NOMO-1 treated with DMSO at 0.1 percent for 48 hours (cell line): ENCODE results near the gene CRCP.
"Not testable (repeated sequence)": the region's sequence is repeated elsewhere in the genome, so short reads cannot be mapped to it uniquely, and the experiment has no call there.

Experiments
- DNase-seq: peaks from one replicate; lab custom pipeline; 2025; ENCODE audit not compliant: unreplicated experiment; lab: John Stamatoyannopoulos, UW

The CRCP gene

GRCh38 chr7:66152371-66153191, 37.9 kb downstream of the CRCP start:
- no peak for DNase-seq

GRCh38 chr7:66153691-66154090, 39.0 kb downstream of the CRCP start:
- DNase-seq: no peak

GRCh38 chr7:66156035-66156434, 41.4 kb downstream of the CRCP start:
- not testable (repeated sequence) for DNase-seq

DNA sequence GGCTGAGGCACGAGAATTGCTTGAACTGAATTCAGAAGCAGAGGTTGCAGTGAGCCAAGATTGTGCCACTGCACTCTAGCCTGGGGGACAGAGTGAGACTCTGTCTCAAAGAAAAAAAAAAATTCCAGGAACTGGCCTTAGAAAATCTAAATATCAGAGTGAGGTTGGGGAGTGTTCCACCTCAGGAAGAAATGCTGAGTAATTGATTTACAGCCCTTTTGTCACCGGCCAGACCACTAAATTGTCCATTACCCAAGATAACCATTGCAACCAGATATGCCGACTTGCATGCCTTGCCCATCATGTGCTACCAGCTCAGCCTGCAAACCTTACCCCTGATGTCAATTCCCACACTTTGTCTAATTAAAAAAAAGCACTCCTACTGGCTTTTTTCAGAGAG, 42.4 kb downstream of the CRCP start:
- no peak for DNase-seq

DNA sequence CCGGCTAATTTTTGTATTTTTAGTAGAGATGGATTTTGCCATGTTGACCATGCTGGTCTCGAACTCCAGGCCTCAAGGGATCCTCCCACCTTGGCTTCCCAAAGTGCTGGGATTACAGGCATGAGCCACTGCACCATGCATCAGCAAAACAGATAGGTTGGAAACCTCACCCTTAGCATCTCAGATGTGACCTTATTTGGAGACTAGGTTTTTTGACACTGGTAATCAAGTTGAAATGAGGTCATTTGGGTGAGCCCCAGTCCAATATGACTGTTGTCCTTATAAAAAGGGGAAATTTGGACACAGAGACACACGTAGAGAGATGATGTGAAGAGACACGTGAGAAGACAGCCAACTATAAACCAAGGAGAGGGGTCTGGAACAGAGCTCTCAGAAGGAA, 48.0 kb downstream of the CRCP start:
- DNase-seq: no peak

DNA sequence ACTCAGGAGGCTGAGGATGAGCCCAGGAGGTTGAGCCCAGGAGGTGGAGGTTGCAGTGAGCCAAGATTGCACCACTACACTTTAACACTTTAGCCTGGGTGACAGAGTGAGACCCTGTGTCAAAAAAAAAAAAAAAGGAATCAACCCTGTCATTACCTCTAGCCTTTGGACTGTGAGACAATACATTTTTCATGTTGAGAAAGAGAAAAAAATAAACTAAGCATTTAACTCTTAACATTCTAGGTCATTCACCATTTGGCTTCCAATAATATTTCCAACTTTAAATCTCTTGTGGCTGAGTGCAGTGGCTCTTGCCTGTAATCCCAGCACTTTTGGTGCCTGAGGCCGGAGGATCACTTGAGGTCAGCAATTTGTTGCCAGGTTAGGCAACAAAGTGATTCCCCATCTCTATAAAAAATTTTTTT, 48.6 kb downstream of the CRCP start:
- no peak for DNase-seq

GRCh38 chr7:66164356-66164755, 49.7 kb downstream of the CRCP start:
- DNase-seq: no peak

DNA sequence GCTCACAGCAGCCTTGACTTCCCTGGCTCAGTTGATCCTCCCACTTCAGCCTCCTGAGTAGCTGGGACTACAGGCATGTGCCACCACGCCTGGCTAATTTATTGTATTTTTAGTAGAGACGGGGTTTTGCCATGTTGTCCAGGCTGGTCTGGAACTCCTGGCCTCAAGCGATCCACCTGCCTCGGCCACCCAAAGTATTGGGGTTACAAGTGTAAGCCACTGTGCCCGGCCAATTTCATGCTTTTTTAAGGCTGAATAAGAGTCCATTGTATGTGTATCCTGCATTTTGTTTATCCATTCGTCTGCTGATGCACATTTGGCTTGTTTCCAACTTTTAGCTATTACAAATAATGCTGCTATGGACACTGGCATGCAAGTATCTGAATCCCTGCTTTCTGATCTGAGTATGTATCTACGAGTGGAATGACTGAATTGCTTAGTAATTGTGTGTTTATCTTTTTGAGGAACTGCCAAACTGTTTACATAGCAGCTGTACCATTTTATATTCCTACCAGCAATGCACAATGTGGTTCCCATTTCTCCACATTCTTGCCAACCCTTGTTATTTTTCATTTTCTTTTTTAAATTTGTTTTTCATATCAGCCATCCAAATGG, 53.2 kb downstream of the CRCP start:
- DNase-seq: no peak

DNA sequence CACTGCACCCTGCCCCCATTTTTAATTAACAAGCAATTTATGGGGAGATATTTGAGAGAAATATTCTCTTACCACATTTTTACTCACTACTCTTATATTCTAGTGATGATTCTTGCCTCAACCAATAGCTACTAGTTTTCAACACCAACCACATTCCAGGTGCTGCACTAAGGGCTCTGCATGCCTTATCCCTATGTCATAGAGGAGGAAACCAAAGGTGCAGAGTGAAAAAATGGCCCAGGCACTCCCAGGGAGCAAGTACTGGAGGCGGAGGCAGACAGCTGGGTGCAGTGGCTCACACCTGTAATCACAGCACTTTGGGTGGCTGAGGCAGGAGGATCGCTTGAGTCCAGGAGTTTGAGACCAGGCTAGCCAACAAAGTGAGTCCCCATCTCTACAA, 55.0 kb downstream of the CRCP start:
- DNase-seq: no peak

DNA sequence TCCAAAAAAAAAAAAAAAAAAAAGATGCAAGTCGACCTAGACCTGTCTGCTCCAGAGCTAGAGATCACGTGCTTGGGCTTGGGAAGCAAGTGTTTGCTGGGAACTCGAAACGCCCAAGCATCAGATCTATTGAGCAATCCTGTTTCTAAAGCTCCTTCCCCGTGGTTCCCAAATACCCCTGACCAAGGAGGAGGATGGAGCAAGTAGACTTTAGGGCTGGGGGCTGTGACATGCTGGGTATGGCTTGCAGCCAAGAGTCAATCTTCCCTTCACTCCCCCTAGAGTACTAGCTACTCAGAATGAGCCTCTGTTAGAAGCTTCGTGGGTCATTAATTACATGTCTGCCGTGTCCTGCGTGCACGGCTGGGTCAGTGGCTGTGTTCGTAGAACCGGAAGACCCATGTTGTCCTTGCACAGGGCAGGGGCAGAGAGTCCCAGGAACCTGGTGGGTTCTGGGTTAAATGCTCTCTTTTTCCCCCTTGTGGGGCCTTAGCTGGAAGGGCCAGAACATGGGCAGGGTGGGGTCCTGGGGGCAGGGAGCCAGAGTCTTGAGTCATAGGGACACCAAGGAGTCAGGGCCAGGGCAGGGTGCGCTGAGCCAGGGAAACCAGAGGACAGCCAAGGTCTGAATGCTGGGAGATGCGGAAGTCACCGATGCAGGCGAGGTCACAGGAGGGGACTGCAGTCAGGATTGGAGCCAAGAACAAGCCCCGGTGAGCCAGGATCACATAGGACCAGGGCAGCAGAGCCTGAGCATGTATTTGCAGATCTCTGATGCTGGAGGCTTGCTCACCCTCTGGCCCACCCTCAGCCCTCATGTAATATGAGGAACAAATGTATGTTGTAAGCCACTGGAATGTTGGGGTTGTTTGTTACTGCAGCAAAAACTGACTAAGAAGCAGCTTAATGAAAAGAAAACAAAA, 55.9 kb downstream of the CRCP start:
- no peak for DNase-seq

DNA sequence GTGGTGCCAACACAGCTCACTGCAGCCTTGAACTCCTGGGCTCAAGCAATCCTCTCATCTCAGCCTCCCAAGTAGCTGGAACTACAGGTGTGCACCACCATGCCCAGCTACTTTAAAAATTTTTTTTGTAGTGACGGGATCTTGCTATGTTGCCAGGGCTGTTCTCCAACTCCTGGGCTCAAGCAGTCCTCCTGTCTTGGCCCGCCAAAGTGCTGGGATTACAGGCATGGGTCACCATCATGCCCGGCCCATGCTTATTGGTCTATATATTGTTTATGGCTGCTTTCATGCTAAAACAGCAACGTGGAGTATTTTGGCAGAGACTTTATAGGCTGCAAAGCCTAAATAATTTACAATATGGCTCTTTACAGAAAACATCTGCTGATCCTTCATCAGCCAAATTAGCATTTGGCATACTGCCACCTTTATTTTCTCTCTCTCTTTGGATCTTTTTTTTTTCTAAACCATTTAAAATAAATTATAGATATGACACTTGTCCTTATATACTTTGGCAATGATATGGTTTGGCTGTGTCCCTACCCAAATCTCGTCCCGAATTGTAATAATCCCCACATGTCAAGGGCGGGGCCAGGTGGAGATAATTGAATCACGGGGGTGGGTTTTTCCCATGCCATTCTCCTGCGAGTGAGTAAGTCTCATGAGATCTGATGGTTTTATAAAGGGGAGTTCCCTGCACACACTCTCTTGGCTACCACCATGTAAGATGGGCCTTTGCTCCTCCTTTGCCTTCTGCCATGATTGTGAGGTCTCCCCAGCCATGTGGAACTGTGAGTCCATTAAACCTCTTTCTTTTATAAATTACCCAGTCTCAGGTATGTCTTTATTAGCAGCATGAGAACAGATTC, 58.1 kb downstream of the CRCP start:
- not testable (repeated sequence) for DNase-seq

DNA sequence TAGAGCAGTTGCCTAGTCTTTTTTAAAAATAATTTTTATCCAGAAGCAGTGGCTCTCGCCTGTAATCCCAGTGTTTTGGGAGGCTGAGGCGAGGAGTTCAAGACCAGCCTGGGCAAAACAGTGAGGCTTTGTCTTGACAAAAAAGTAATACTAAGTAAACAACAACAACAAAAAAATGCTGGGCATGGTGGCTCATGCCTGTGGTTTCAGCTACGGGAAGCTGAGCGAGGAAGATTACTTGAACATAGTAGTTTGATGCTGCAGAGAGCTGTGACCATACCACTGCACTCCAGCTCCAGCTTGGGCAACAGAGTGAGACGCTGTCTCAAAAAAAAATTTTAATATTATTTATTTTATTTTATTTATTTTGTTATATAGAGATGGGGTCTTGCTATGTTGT, 59.2 kb downstream of the CRCP start:
- DNase-seq: no peak

GRCh38 chr7:66175006-66175405, 60.4 kb downstream of the CRCP start:
- DNase-seq: not testable (repeated sequence)

GRCh38 chr7:66176914-66177313, 62.3 kb downstream of the CRCP start:
- no peak for DNase-seq

DNA sequence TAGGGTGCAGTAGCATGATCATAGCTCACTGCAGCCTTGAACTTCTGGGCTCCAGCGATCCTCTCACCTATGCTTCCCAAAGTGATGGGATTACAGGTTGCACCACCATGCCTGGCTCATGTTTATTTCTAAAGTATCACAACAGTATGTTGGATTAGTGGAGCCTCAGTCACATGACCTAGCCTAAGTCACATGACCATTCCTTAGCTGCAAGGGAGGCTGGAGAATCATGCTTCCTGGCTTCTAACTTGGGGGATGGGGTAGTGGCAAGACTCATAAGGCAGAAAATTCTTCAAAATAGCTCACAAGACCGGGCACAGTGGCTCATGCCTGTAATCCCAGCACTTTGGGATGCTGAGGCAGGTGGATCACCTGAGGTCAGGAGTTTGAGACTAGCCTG, 63.6 kb downstream of the CRCP start:
- DNase-seq: no peak

- DNase-seq: no peak
These were observed 66.7 kb downstream of the CRCP start for GRCh38 chr7:66181329-66181728.

DNA sequence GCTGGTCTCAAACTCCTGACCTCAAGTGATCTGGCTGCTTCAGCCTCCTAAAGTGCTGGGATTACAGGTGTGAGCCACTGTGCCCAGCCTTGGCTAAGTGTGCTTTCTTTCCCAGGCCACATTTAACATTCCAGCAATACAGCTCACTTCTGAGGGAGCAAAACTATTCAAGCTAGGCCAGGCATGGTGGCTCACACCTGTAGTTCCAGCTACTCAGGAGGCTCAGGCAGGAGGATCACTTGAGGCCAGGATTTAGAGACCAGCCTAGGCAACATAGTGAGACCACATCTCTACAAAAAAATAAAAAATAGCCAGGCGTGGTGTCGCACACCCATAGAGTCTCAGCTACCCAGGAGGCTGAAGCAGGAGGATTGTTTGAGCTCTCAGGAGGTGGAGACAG, 67.2 kb downstream of the CRCP start:
- no peak for DNase-seq

DNA sequence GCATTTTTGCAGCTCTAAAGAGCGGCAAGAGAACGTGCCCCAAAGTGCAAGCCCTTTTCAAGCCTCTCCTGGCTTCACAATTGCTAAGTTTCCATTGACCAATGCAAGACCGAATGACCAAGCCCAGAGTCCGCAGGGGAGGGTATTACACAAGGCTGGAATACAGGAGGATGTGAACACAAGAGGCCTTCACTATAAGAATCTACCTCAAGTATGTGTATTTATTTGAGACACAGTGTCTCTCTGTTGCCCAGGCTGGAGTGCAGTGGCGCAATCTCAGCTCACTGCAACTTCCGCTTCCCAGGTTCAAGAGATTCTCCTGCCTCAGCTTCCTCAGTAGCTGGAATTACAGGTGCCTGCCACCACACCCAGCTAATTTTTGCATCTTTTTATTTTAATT, 68.3 kb downstream of the CRCP start:
- no peak for DNase-seq

DNA sequence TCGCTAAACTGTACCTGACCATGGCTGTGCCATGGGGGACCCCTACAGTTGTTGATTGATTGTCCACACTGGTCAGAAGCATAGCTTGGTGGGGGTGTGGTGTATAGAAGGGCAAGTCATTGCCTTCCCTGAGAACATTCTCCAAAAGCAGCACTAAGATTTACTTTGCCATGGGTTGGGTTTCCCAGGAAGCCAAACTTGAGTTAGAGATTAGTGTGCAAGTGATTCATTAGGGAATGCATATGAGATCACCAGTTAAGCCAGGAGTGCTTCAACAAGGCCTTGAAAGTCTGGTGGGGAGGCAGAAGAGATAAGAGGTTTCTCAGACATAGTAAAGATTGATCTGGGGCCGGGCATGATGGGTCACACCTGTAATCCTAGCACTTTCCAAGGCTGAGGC, 69.1 kb downstream of the CRCP start:
- DNase-seq: no peak

GRCh38 chr7:66185680-66186187, 71.1 kb downstream of the CRCP start:
- DNase-seq: no peak

GRCh38 chr7:66186991-66187390, 72.3 kb downstream of the CRCP start:
- no peak for DNase-seq
